Body of pancreas (tissue), 4 donors: ENCODE data around the gene TAMALIN.

Experiments used
- POLR2A ChIP-seq, 3 donors: fragments of 450-650 bp; IDR thresholded peaks; one replicate each; pipeline ENCODE4 v1.6.1; 2016; ENCODE audit warnings: antibody characterized with exemption in 3 of 3, mild to moderate bottlenecking in 2 of 3
- TF ChIP-seq, protein P1 (sequence below), 7 experiments: fragments of 450-650 bp in 4 of 7; fragments of 200-600 bp in 3 of 7; sonication (generic) in 3 of 7; IDR thresholded peaks; one replicate each; pipeline ENCODE4 v1.5.1; 2016 to 2019; ENCODE audit warnings: antibody characterized with exemption in 7 of 7

DNA sequence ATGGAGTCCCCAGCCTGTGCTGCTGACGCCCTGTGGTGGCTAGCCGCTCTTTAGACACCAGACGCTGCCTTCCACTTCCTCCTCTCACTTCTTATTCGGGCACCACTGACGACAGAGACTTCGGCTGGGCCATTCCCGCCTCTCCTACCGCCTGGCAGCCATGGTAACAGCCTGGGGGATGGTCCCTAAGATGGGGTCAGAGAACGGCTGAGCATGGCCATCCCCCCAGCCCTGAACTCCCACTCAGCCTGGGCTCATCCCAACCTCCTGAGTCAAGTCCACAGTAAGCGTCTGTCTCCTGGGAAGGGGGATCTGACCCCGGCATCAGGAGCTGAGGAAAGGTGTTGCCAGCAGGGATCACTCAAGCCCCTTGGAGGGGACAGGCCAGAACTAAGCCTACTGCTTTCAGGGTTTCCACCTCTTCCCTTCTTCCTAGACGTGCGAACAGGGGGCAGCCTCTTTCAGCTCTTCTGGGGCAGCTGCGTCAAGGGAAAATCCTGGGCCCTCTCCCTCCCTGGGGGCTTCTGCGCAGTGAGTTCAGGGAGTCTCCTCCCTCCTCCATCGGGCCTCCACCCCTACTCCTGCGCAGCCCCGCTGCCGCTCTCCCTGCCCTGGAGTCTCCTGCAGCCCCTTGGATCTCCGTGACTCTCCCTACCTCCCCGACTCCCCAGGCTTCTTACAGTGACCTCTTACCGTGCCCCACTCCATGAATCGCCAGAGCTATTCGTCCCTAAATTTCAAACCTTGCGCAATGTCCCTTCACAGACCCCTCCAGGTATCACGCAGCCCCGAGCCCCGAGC is 643 bp upstream of the TAMALIN start:
- peak in 1 of 3 donors; percentile 21 for TF ChIP-seq POLR2A (IDR thresholded peaks at IDR 0.05)
- TF ChIP-seq, protein P1, sequence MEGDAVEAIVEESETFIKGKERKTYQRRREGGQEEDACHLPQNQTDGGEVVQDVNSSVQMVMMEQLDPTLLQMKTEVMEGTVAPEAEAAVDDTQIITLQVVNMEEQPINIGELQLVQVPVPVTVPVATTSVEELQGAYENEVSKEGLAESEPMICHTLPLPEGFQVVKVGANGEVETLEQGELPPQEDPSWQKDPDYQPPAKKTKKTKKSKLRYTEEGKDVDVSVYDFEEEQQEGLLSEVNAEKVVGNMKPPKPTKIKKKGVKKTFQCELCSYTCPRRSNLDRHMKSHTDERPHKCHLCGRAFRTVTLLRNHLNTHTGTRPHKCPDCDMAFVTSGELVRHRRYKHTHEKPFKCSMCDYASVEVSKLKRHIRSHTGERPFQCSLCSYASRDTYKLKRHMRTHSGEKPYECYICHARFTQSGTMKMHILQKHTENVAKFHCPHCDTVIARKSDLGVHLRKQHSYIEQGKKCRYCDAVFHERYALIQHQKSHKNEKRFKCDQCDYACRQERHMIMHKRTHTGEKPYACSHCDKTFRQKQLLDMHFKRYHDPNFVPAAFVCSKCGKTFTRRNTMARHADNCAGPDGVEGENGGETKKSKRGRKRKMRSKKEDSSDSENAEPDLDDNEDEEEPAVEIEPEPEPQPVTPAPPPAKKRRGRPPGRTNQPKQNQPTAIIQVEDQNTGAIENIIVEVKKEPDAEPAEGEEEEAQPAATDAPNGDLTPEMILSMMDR (IDR thresholded peaks at IDR 0.05): no peak
